PC-9 (cell line): ENCODE results near the gene HBEGF.

Experiments used
- CTCF ChIP-seq: fragments of 200-600 bp; sonication (generic); conservative IDR thresholded peaks from 2 replicates; pipeline ENCODE4 v1.6.1; 2017; ENCODE audit warnings: mixed run types, antibody characterized with exemption, mild to moderate bottlenecking, moderate library complexity
- EZH2 ChIP-seq: fragments of 200-600 bp; sonication (generic); IDR thresholded peaks from 2 replicates; pipeline ENCODE4 v1.8.0; 2017; ENCODE audit warnings: antibody characterized with exemption, low read depth

- TF ChIP-seq CTCF (no peak), EZH2 (no peak)
Measured at GRCh38 chr5:140297283-140297682, 49.1 kb downstream of the HBEGF start.
